SU-DHL-6 (cell line): Measurements from ENCODE around the gene FSCN2.

Source experiments
- EZH2phosphoT487 ChIP-seq: fragments of 200-600 bp; sonication (generic), shearing (Covaris generic); conservative IDR thresholded peaks from 2 replicates; pipeline ENCODE4 v1.6.1; 2018; ENCODE audit warnings: mild to moderate bottlenecking, antibody characterized with exemption, low read length, moderate library complexity, mixed read lengths
- TF ChIP-seq, protein P1 (sequence below): fragments of 200-600 bp; sonication (generic); IDR thresholded peaks from one replicate; pipeline ENCODE4 v1.5.1; 2017; ENCODE audit warnings: antibody characterized with exemption, mild to moderate bottlenecking, low read length, moderate library complexity; ENCODE audit not compliant: insufficient read depth, poor library complexity, severe bottlenecking

GRCh38 chr17:81479175-81480071 is 48.8 kb upstream of the FSCN2 start:
- no peak for TF ChIP-seq EZH2phosphoT487
- TF ChIP-seq, protein P1, sequence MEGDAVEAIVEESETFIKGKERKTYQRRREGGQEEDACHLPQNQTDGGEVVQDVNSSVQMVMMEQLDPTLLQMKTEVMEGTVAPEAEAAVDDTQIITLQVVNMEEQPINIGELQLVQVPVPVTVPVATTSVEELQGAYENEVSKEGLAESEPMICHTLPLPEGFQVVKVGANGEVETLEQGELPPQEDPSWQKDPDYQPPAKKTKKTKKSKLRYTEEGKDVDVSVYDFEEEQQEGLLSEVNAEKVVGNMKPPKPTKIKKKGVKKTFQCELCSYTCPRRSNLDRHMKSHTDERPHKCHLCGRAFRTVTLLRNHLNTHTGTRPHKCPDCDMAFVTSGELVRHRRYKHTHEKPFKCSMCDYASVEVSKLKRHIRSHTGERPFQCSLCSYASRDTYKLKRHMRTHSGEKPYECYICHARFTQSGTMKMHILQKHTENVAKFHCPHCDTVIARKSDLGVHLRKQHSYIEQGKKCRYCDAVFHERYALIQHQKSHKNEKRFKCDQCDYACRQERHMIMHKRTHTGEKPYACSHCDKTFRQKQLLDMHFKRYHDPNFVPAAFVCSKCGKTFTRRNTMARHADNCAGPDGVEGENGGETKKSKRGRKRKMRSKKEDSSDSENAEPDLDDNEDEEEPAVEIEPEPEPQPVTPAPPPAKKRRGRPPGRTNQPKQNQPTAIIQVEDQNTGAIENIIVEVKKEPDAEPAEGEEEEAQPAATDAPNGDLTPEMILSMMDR, result no peak
